Left ventricle myocardium superior (tissue), 1 donor: Measurements from ENCODE around the gene HIBADH. TPM values are rescaled to one million over a fixed set of nuclear protein-coding genes. Genes with fewer than 3 reads are reported as not detected.
A peak's percentile ranks its signal among the peaks of the same experiment; 100 is the strongest.
"Not testable (repeated sequence)": the region's sequence is repeated elsewhere in the genome, so short reads cannot be mapped to it uniquely, and the experiment has no call there.

Experiments
- ATAC-seq: fragments of 200-7000 bp; cut with Tn5 transposase; one replicate; pipeline ENCODE4 v1.9.1; 2020; ENCODE audit warnings: mild to moderate bottlenecking, moderate library complexity
- DNase-seq: peaks from one replicate; pipeline ENCODE4 v3.0.0-alpha.2; 2020
- intact Hi-C: fragments of 100-400 bp; cut with micrococcal nuclease; formaldehyde crosslinking; loops from one replicate; pipeline ENCODE4 v1.11.0; 2022
- total RNA-seq: library from RNA; stranded (reverse); fragmentation: NEBNext Ultra II Directional; extraction: Animal tissue kit (Norgen Biotek cat#: 25700); gene quantifications from one replicate; pipeline ENCODE4 v1.2.1, GENCODE V29; 2021
- donor health status: DM: no; HTN: yes; CAD: no; lungs with severe emphysema.

Gene HIBADH
- total RNA-seq, 1 donor from 2014 or later: 109 TPM

- DNase-seq (no peak), ATAC-seq (no peak)
- intact Hi-C loops: no loop called here
Measured at GRCh38 chr7:27522566-27522965, 140.1 kb downstream of the HIBADH start.

- DNase-seq (peak; percentile 36), ATAC-seq (peak; percentile 21)
- intact Hi-C loops: no loop called here
Measured at GRCh38 chr7:27520815-27521790, 141.6 kb downstream of the HIBADH start.

GRCh38 chr7:27519793-27520469 is 142.8 kb downstream of the HIBADH start:
- DNase-seq (no peak), ATAC-seq (no peak)
- intact Hi-C loops: no loop called here

- intact Hi-C loops: no loop called here
- no peak for ATAC-seq
- no peak for DNase-seq
Measured at GRCh38 chr7:27518561-27519350, 143.9 kb downstream of the HIBADH start.

GRCh38 chr7:27516421-27516820 is 146.3 kb downstream of the HIBADH start:
- intact Hi-C loops: no loop called here
- DNase-seq (no peak), ATAC-seq (no peak)

- intact Hi-C loops: no loop called here
- DNase-seq: no peak
Measured at GRCh38 chr7:27515933-27516332, 146.8 kb downstream of the HIBADH start.

GRCh38 chr7:27514861-27515260 is 147.8 kb downstream of the HIBADH start:
- ATAC-seq (no peak), DNase-seq (no peak)
- intact Hi-C loops: no loop called here

More at GRCh38 chr7:27515933-27516332, 146.8 kb downstream of the HIBADH start:
- ATAC-seq: no peak

GRCh38 chr7:27513885-27514284 is 148.8 kb downstream of the HIBADH start:
- intact Hi-C loops: no loop called here
- DNase-seq: no peak
- ATAC-seq: no peak

- intact Hi-C loops, DNase-seq, ATAC-seq: not testable (repeated sequence)
Measured at GRCh38 chr7:27511370-27511769, 151.3 kb downstream of the HIBADH start.

- ATAC-seq (no peak), DNase-seq (no peak)
- intact Hi-C loops: no loop called here
Measured at GRCh38 chr7:27510541-27510940, 152.1 kb downstream of the HIBADH start.

- intact Hi-C loops, ATAC-seq, DNase-seq: not testable (repeated sequence)
Measured at GRCh38 chr7:27501879-27502278, 160.8 kb downstream of the HIBADH start.

GRCh38 chr7:27501001-27501400 is 161.7 kb downstream of the HIBADH start:
- intact Hi-C loops: no loop called here
- DNase-seq: no peak
- ATAC-seq: no peak

GRCh38 chr7:27492224-27492623 is 170.5 kb downstream of the HIBADH start:
- intact Hi-C loops: no loop called here
- DNase-seq (no peak), ATAC-seq (no peak)

GRCh38 chr7:27491534-27491933 is 171.1 kb downstream of the HIBADH start:
- intact Hi-C loops: no loop called here
- ATAC-seq: no peak
- no peak for DNase-seq

- DNase-seq: no peak
- intact Hi-C loops: no loop called here
- no peak for ATAC-seq
Measured at GRCh38 chr7:27487509-27487908, 175.2 kb downstream of the HIBADH start.

- intact Hi-C loops: no loop called here
- no peak for ATAC-seq
- no peak for DNase-seq
Measured at GRCh38 chr7:27484451-27484850, 178.2 kb downstream of the HIBADH start.

GRCh38 chr7:27482219-27482618 is 180.5 kb downstream of the HIBADH start:
- DNase-seq (no peak), ATAC-seq (no peak)
- intact Hi-C loops: no loop called here

GRCh38 chr7:27478556-27478955 is 184.1 kb downstream of the HIBADH start:
- no peak for ATAC-seq
- intact Hi-C loops: no loop called here
- DNase-seq: no peak

GRCh38 chr7:27478084-27478483 is 184.6 kb downstream of the HIBADH start:
- DNase-seq (no peak), ATAC-seq (no peak)
- intact Hi-C loops: no loop called here

- ATAC-seq (no peak), DNase-seq (no peak)
- intact Hi-C loops: no loop called here
Measured at GRCh38 chr7:27476493-27476892, 186.2 kb downstream of the HIBADH start.
